HG03439 (cell line): ENCODE measurements around the gene KIAA2012.

Source experiments
- ATAC-seq: cut with Tn5 transposase; IDR thresholded peaks from one replicate; pipeline ENCODE4 v1.9.1; 2021; ENCODE audit warnings: mild to moderate bottlenecking, moderate library complexity; ENCODE audit not compliant: unreplicated experiment

Gene KIAA2012

DNA sequence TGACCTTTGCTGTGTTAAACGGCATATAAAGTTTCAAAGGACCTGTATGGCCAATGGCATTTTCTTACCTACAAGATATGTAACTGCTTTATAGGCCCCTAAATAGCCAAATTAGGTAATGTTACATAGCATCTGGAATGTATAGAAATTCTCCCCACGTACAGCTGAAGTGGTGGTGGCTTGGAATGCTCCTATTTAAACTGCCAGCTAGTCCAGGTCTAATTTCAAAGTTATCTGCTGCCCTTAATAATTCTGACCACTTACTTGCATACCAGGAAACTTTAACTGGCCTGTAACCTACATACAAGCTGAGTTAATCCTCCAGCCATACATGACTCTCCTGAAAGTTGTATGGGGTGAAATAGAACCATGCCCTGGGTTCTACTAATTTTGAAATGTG, 1.3 kb downstream of the KIAA2012 start:
- ATAC-seq, result no peak

DNA sequence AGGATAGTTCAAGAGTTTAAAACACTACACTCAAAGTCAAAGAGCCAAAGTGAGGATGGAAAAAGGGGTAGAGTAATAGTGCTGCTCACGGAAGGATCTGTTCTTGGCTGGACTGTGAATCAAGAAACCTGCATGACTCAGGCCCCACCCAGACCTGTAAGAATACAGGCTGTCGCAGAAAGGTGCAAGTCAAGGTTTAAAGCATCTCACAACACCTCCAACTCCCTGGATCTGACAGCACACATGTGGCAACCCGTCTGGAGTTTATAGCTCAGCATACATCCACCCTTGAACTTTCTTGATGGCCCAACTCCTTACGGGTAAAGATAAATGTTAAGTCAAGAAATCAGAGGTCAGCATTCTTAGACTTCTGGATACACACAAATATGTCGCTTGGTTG, 6.3 kb downstream of the KIAA2012 start:
- ATAC-seq, result no peak

DNA sequence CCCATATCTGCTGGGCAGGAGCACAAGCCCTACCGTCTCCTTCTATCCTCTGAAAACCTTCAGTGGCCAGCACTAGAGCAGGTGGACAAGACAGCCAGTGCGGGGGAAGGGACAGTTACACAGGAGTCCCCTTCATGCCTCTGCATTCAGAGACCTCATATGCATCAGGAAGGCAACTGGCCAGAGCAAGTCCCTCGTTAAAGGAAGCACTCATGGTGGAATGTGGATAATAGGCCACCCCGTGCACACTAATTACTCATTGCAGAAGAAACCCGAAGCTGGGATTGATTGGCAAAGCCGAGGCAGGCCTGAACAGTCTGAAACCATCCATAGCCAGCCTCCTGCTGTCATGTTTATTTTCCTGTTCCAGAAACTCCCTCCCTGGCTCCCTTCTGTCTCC, 11.2 kb downstream of the KIAA2012 start:
- ATAC-seq, result no peak

DNA sequence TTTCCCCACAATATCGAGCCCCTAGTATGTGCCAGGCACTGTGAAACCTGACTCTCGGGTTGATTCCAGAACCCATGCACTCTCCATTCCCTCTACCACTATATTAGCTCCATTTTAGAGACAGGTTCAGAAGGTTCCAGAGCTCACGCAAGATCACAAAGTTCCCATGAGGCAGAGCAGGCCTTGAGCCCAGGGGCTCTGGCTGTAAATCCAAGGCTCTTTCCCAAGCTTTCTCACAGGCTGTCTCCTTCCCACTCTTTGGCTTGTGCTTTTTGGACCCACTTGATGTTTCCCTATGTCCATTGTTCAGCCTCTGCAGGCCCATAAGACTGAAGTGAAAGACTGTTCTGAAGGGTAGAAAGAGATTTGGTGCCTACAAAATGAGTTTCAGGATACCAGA, 15.7 kb downstream of the KIAA2012 start:
- ATAC-seq, result no peak

DNA sequence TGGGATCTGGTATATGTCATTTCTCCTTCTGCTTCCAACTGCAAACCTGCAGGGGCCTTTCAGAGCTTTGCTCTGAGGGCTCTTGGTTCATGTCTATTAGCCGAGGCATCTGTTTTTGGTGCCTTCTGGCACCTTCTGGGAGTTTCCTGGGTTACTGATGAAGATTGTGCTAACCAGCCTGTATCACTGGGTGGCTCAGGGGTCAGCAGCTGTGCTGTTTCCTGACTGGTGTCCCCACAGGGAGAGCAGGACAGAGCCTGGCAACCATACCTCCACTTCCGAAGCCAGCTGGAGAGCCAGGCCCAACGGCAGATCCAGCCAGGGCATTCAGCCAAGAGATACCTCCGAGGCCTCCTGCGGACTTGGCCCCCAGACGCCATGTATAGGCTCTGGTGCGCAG, 17.5 kb downstream of the KIAA2012 start:
- ATAC-seq, result no peak

DNA sequence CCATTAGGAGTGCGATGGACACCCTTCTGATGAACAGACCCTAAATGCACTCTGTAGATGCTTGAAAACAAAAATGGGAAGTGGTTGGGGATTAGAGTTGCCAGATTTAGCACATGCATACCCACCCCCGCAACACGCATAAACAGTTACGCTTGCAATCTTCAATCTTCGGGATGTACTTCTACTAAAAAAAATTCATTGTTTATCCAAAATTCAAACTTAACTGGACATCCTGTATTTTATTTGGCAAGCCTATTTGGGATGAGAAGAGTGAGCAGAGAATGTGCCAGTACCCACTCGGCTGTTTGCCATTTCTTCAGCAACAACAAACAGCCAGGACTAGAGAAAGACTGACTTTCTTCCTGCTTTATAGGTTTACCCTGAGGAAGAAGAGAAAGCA, 18.4 kb downstream of the KIAA2012 start:
- ATAC-seq, result no peak

DNA sequence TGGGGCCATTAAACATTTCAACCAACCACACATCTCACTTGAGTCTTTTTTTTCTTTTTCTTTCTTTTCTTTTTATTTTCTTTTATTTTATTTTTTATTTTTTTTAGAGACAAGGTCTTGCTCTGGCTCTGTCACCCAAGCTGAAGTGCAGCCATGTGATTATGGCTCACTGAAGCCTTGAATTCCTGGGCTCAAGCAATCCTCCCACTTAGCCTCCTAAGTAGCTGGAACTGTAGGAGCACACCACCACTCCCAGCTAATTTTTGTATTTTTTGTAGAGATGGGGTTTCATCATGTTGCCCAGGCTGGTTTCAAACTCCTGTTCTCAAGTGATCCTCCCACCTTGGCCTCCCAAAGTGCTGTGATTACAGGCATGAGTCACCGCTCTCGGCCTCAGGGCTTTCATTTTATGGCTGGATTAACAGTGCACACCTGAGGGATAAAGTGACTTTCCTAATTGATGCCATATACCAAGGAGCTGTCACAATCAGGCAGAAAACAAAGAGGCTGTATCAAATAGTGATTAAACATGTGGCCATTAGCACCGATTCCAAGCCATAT, 21.5 kb downstream of the KIAA2012 start:
- no peak for ATAC-seq

DNA sequence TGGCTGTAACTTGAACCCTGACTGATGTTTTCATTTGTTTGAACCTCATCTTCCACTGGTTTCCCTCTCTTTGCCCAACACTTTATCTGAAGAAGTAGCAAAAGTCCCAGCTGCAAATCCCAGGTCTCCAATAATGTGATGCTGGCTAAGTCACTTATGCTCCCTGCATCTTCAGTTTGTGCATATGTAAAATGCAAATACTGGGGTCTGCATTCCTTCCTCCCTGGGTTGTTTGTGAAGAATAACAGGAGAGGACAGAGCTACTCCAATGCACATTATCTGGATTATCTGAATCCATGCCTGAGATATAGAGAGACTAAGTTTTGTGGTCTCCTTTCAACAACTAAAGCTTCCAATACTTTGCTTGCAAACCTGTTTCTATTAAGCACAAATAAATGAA, 22.2 kb downstream of the KIAA2012 start:
- ATAC-seq, result no peak

DNA sequence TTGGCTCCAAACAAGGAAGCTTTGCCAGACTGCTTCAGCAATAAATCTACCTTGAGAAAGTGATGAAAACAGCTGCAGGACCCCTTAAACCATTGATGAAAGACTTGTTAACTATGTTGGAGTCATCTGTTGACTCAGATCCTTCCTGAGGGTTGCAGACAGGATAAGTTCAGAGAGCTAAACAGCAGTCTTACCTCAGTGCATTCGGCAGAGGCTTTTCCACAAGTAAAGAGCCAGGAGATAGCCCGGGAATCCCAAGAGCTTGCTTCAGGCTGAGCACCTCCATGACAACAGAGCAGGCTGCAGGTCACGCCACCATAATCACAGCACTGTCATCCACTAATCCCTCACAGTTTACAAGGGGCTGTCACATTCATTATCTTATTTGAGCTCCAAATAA, 23.7 kb downstream of the KIAA2012 start:
- ATAC-seq, result no peak

DNA sequence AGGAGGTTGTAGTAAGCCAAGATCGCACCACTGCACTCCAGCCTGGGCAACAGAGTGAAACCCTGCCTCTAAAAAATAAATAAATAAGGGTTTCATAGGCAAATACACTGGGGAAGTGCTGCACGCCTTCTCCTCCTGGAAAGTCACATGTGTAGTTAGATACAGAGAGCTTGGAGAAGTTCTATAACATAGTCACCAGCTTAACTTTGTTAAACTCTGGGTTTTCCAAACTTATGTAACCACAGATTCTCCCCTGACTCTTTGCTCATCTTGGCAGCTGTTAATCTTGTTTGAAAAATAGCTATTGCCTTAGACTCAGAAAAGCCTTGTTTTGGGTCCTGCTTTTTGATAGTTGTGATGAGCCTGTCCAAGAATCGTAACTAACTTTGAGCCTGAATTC, 25.2 kb downstream of the KIAA2012 start:
- ATAC-seq, result no peak

DNA sequence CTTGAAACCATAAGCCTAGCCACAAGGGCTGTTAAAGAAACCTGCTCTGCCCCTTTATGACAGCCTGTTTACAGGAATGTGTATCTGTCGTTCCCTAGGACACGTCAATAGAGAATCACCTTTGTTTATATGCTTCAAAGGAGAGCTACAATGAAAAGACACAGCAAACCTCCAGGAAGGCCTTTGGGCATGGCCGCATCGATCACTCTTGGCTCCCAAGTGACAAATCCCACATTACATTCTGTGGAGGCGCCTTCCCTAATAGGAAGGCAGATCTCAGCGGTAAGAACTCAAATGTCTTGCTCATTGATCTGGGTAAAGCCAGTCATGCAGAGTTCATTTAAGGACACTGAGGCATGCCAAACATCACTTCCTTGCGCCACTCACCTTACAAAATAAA, 26.5 kb downstream of the KIAA2012 start:
- no peak for ATAC-seq

DNA sequence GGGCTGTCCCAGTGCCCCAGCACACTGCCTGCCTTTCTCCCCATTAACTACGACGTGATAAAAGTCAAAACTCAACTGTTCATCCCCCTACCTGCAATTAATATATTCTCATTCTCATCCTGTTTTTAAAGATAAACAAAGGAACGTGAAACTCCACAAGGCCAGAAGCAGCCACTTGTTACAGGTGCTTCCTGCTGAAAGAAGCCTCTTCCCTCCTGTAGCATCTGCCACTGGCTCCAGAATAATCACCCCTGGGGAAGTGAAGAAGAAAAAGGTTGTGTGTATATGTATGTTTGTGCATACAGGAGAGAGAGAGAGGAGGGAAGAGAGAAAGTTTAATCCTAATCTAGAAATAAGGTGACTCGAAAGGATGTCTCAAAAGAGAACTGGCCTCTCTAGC, 27.1 kb downstream of the KIAA2012 start:
- no peak for ATAC-seq

DNA sequence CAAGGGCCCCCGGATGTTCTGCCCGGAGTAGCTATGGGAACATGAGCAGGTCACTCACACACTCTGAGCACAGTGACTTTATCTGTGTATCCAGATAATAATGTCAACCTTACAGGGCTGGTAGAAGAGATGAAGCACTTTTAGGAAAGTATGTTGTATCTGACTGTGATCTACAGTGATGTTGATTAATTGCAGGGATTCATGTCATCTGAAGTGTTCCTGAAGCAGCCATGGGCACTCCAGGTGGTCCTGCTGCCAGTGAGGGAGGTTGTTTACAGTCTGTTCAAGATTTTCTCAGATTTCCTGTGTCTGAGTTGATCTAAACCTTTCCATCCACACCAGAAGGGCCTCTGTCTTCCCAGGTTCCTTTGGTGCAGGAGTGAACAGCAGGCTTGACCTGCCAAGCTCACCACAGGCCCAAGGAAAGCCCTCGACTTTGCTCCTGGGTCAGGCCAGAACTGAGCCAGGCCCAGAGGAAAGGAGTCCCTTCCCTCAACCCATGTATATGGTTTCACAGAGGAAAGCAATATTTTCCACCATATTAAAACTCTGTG, 28.0 kb downstream of the KIAA2012 start:
- ATAC-seq, result no peak

DNA sequence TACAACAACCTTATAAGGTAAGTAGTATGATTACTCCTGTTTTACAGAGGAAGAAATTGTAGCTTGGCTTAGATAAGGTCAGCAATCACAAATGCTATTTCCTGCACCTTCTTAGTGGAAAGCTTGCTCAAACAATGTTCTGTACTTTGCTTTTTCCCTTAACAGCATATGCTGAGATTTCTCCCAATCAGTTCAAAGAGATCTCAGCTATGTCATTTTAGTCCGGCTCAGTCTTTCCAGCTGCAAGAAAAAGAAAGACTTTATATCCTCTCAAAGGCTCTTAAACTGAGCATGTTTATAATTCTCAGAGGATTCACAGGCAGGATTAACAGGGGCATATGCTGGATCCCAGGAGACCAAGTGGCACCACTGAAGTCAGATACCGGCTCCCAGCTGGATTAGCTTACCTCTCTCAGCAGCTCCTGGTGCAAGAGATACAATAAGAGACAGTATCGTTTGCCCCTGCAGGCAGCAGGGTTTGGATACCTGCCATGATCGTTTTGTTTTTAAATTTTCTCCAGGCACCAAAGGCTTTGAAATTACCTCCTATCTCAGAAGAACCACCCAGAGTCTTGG, 29.5 kb downstream of the KIAA2012 start:
- ATAC-seq, result no peak

DNA sequence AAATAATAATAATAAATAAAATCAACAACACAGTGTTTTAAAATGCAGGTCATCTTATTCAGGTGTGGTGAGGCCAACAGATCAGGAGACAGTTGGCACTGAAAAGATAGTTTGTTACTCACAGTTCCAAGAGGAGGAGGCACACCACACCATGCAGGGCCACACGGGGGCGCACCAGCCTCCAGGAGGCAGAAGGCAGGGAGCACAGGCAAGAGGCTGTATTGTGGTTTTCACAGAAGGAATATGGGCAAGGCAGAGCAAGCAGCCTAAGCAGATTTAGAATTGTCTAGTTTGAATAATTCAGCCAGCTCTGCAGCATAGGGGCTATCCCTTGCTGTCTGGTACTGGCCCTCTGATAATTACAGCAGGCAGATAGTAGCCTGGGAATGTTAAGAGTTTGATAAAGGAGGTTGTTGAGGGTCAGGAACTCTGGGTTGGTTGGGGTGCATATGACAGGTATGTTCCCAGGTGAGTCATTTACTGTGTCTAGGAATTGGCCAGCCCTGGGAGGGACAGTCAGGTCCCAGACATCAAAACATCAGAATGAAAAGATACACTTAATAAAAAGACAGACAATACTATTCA, 31.3 kb downstream of the KIAA2012 start:
- ATAC-seq, result no peak

DNA sequence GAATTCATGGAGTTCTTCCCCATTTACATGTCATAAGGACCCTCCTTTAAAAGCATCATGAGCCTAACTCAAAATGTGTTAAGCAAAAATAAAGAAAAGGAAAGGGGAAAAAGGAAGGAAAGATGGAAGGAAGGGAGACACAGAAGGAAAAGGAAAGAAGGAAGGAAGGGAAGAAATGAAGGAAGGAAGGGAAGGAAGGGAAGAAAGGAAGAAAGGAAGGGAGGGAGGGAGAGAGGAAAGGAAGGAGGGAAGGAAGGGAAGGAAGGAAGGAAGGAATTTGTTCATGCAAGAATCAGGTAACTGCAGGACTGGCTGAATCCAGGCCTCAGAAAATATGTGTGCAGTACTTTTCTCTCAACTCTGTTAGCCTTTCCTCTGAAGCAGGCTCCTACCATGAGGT, 32.0 kb downstream of the KIAA2012 start:
- ATAC-seq, result no peak

DNA sequence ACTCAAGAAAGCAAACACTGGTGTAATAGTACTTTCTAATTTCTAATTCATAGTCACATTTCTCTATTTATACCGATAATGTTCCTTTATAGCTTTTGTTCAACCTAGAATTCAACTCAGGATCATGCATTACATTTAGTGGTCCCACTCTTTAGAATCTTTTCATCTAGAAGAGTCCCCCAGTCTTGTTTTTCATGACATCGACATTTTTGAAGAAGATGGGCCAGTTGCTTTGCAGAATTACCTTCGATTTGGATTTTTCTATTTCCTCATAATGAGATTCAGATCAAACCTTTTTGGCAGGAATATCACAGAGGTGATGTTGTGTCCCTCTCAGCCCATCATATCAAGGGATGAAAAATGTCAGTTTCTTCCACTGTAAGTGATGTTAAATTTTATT, 35.3 kb downstream of the KIAA2012 start:
- ATAC-seq, result no peak

DNA sequence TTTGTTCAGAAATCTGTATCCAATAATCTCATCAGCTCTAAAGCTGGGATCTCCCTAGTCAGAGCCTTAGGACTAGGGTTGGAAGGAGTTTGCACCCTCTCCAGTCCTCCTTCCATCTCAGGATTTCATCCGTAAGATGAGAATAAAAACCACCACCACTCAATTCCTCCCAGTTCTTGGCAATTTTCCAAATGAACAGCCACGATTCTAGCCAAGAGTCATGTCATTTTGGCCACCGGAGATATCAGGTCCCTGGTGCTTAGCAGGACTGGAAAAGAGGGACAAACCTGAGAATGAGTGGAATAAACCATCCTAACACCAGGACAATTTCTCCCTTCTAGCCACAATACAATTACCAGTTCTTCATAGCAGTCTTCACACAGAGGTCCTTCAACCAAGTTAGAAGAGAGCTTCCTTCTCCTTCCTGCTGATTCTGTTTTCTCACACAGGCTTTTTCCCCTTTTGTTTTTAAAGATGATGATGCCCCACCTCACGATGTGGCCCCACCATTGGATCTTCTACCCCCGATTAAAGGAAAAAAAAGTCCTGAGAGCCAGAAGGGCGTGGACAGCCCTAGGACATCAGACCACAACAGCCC, 36.2 kb downstream of the KIAA2012 start:
- no peak for ATAC-seq

DNA sequence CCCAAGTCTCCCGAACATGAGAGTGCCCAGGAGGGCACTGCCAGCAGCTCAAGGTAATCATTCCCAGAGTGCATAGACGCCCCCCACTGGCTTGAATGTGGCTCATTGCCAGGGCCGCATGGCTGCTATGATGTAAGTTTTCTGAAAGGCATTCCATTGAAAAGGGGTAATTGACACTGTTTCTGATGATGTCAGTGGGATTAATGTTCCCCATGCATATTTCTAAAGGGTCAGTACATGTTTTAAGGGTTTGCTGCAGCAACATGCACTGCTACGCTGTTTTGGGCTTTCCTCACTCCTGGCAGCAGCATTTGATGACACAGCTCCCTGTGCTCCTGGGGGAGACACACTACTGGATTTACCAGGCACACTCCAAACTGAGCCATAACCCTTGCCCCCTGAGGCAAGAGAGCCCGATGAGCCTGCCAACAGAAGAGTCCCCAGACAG, 36.7 kb downstream of the KIAA2012 start:
- no peak for ATAC-seq

DNA sequence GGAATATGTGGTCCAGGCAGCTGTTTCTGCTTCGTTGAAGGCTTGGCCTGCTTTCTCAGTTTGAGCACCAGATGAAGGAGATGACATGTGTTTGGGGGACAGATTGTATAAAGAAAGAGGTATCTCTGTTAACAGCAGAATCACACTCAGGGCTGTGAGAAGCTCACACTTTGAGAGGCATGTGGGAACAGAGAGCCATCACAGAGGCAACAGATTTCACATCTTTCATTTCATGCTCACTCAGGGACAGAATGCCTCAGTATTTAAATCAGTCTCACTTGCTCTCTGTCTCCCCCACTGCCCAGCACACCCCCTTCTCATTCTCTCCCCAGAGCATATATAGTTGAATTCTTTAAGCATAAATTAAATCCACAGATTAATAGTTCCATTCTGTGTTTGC, 37.4 kb downstream of the KIAA2012 start:
- ATAC-seq, result no peak

DNA sequence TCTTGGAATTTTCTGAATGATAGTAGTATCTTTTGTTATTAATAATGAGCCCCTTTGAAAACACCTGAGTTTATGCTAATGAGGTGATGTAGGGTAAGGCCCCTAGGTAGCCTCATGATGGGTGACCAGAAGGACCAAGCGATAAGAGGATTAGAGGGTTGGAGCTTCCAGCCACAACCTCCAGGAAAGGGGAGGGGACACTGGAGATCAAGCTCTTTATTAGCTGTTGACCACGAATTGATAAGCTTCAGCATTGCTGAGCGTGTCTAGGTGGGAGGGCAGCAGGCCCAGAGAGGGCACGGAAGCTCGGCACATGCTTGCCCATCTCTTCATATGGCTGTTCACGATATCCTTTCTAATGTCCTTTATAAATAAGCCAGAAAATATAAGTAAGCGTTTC, 39.0 kb downstream of the KIAA2012 start:
- no peak for ATAC-seq

DNA sequence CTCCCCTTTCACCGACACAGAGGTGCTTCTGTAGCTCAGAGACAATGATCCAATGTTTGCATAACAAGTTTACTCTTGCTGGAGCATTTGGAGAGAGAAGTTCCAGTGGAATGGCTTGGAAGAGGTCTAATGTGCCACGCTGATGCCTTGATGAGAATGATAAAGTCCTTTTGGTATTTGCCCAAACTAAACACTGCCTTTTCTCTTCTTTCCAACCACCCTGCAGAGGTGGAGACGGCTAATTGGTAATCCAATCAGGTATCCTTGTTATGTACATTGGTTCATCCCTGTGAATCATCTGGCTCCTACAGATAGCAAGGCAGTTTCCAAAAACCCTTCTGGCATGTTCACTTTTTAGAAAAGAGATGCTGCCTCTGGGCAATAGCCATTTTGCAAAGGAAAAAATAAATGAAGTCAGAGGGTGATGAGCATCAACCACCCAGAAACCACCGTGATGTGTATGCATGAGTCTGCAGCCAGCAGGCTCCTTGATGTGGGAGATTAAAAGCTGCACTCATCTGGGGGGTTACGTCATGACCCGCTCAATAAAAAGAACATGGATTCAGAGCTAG, 40.6 kb downstream of the KIAA2012 start:
- no peak for ATAC-seq
